GM12873 (cell line): Measurements from ENCODE around the gene CLHC1.

Experiments used
- CTCF ChIP-seq: IDR thresholded peaks from 2 replicates; pipeline ENCODE4 v1.5.1; 2012; ENCODE audit warnings: low read depth, mild to moderate bottlenecking, moderate library complexity, low read length, control low read depth; ENCODE audit not compliant: insufficient read depth; ENCODE audit errors: missing control alignments

Gene CLHC1

GRCh38 chr2:55159752-55160151, 72.3 kb downstream of the CLHC1 start:
- no peak for TF ChIP-seq CTCF

GRCh38 chr2:55159037-55159651, 72.9 kb downstream of the CLHC1 start:
- no peak for TF ChIP-seq CTCF

- TF ChIP-seq CTCF = no peak
These were observed 73.8 kb downstream of the CLHC1 start for GRCh38 chr2:55158111-55158814.

GRCh38 chr2:55157474-55157884, 74.6 kb downstream of the CLHC1 start:
- TF ChIP-seq CTCF = no peak

- TF ChIP-seq CTCF = no peak
These were observed 75.1 kb downstream of the CLHC1 start for GRCh38 chr2:55156984-55157383.

GRCh38 chr2:55156326-55156725, 75.8 kb downstream of the CLHC1 start:
- no peak for TF ChIP-seq CTCF

- no peak for TF ChIP-seq CTCF
These were observed 76.3 kb downstream of the CLHC1 start for GRCh38 chr2:55155764-55156281.
